B cell (primary cell): ENCODE data around the gene TBX1. TPM values are rescaled to one million over a fixed set of nuclear protein-coding genes. Genes with fewer than 3 reads are reported as not detected.

Source experiments
- ATAC-seq: fragments of 200-7000 bp; cut with Tn5 transposase; one replicate; pipeline ENCODE4 v1.10.0; 2021; ENCODE audit warnings: low read depth, mild to moderate bottlenecking, moderate number of reproducible peaks, moderate library complexity
- CTCF ChIA-PET: fragments of 350-600 bp; sonication (Branson Sonifier 250); formaldehyde crosslinking; loops from one replicate; lab custom pipeline; 2021; ENCODE audit warnings: antibody characterized with exemption, inconsistent platforms; lab: Charles Lee
- POLR2A ChIA-PET: fragments of 350-600 bp; sonication (Branson Sonifier 250); formaldehyde crosslinking; loops from one replicate; lab custom pipeline; 2021; ENCODE audit warnings: antibody characterized with exemption; lab: Charles Lee
- DNase-seq: peaks from one replicate; pipeline ENCODE4 v3.0.0; 2013
- H2AFZ ChIP-seq: 2 replicates; pipeline ENCODE4 v1.6.1; 2012; ENCODE audit warnings: mild to moderate bottlenecking, low read depth, low read length; ENCODE audit not compliant: insufficient read depth, poor library complexity, severe bottlenecking
- H3K27ac ChIP-seq, 2 donors: 1 replicate in 1 of 2; 2 replicates in 1 of 2; pipeline ENCODE4 v1.5.1; 2012 to 2013; ENCODE audit warnings: low read length in 2 of 2, mild to moderate bottlenecking in 2 of 2, moderate library complexity in 1 of 2
- H3K27me3 ChIP-seq, 4 experiments: fragments of 200-600 bp in 1 of 4; sonication (generic) in 1 of 4; replicated peaks in 1 of 4; 1 replicate in 2 of 4; 2 replicates in 2 of 4; pipeline versions ENCODE4 v1.6.1 to v1.7.0; 2013 to 2016; ENCODE audit warnings: low read length in 3 of 4, mild to moderate bottlenecking in 2 of 4, mixed read lengths in 1 of 4, moderate library complexity in 1 of 4; ENCODE audit not compliant: insufficient read depth in 4 of 4, control insufficient read depth in 3 of 4; ENCODE audit errors: control extremely low read depth in 1 of 4
- H3K36me3 ChIP-seq, 2 experiments: replicated peaks in 1 of 2; 1 replicate in 1 of 2; 2 replicates in 1 of 2; pipeline versions ENCODE4 v1.6.1 to v1.7.1; 2013; ENCODE audit warnings: low read length in 1 of 2; ENCODE audit not compliant: insufficient read depth in 2 of 2, control insufficient read depth in 1 of 2; ENCODE audit errors: control extremely low read depth in 1 of 2, extremely low read depth in 1 of 2
- H3K4me1 ChIP-seq, 2 donors: fragments of 200-600 bp in 1 of 2; sonication (generic) in 1 of 2; 1 replicate in 1 of 2; 2 replicates in 1 of 2; pipeline versions ENCODE4 v1.5.1 to v1.6.1; 2013 to 2017; ENCODE audit warnings: low read length in 2 of 2; ENCODE audit not compliant: control insufficient read depth in 2 of 2, insufficient read depth in 2 of 2
- H3K4me2 ChIP-seq: replicated peaks from 2 replicates; pipeline ENCODE3; 2012; ENCODE audit warnings: mild to moderate bottlenecking, low read depth, low read length; ENCODE audit not compliant: poor library complexity, severe bottlenecking
- H3K4me3 ChIP-seq, 5 experiments: fragments of 200-600 bp in 1 of 5; sonication (generic) in 1 of 5; 1 replicate in 3 of 5; 2 replicates in 2 of 5; pipeline versions ENCODE4 v1.5.1 to v1.7.0; 2011 to 2016; ENCODE audit warnings: low read length in 4 of 5, mild to moderate bottlenecking in 4 of 5, low read depth in 2 of 5, control low read depth in 1 of 5, moderate library complexity in 1 of 5; ENCODE audit not compliant: insufficient read depth in 1 of 5; ENCODE audit errors: control extremely low read depth in 1 of 5, extremely low read depth in 1 of 5
- H3K79me2 ChIP-seq: fragments of 200-600 bp; sonication (generic); one replicate; pipeline ENCODE4 v1.6.0; 2016; ENCODE audit warnings: low read length; ENCODE audit not compliant: control insufficient read depth, insufficient read depth
- H3K9ac ChIP-seq: fragments of 200-600 bp; sonication (generic); 2 replicates; pipeline ENCODE4 v1.6.1; 2017; ENCODE audit warnings: mild to moderate bottlenecking, low read length, moderate library complexity
- H3K9me3 ChIP-seq, 3 donors: one replicate each; pipeline versions ENCODE4 v1.6.1 to v1.7.1; 2013; ENCODE audit warnings: low read length in 2 of 3; ENCODE audit not compliant: control insufficient read depth in 2 of 3, insufficient read depth in 1 of 3; ENCODE audit errors: control extremely low read depth in 1 of 3
- H4K20me1 ChIP-seq: 2 replicates; pipeline ENCODE4 v1.6.0; 2012; ENCODE audit warnings: mild to moderate bottlenecking, low read length; ENCODE audit not compliant: insufficient read depth, control insufficient read depth, poor library complexity, severe bottlenecking
- H3K27ac Mint-ChIP-seq: one replicate; pipeline ENCODE4 v1.8.0; 2021; ENCODE audit warnings: mixed read lengths
- H3K27me3 Mint-ChIP-seq: one replicate; pipeline ENCODE4 v1.8.0; 2021; ENCODE audit warnings: mixed read lengths
- H3K4me1 Mint-ChIP-seq: one replicate; pipeline ENCODE4 v1.8.0; 2021; ENCODE audit warnings: mixed read lengths
- H3K4me3 Mint-ChIP-seq: one replicate; pipeline ENCODE4 v1.8.0; 2021; ENCODE audit warnings: mixed read lengths
- H3K9me3 Mint-ChIP-seq: one replicate; pipeline ENCODE4 v1.8.0; 2022; ENCODE audit warnings: mixed read lengths; ENCODE audit not compliant: insufficient read depth
- EZH2 ChIP-seq: IDR thresholded peaks from 2 replicates; pipeline ENCODE4 v1.6.1; 2012; ENCODE audit warnings: borderline replicate concordance, low read depth, mild to moderate bottlenecking, moderate library complexity, low read length; ENCODE audit not compliant: insufficient read depth, poor library complexity, severe bottlenecking
- WGBS: methylation state at CpG from one replicate; pipeline ENCODE4 v1.1.5; 2013; ENCODE audit warnings: missing lambda C conversion rate; ENCODE audit not compliant: insufficient coverage; 5-methylcytosine and 5-hydroxymethylcytosine counted together
- intact Hi-C: fragments of 100-400 bp; cut with micrococcal nuclease; formaldehyde crosslinking; loops from one replicate; pipeline ENCODE4 v1.10.0; 2022
- polyA plus RNA-seq: library from polyadenylated mRNA; depleted of rRNA; stranded (reverse); fragments of >200 nt; gene quantifications from 2 replicates; pipeline ENCODE4 v1.2.3, GENCODE V29; 2012
- total RNA-seq, 2 donors: library from RNA; stranded (reverse); fragments of 120-200 nt in 1 of 2; gene quantifications; 1 replicate in 1 of 2; 2 replicates in 1 of 2; pipeline versions ENCODE4 v1.2.3 to v1.2.4, GENCODE V29; 2013 to 2022
- TF ChIP-seq, protein P1 (sequence below): fragments of 200-600 bp; IDR thresholded peaks from one replicate; pipeline ENCODE4 v1.8.0; 2022; ENCODE audit warnings: antibody characterized with exemption, mild to moderate bottlenecking

TBX1 gene
- total and polyA plus RNA-seq, 2 donors (not counting 1 experiment from before 2014, with no cell fraction given) = not detected

DNA sequence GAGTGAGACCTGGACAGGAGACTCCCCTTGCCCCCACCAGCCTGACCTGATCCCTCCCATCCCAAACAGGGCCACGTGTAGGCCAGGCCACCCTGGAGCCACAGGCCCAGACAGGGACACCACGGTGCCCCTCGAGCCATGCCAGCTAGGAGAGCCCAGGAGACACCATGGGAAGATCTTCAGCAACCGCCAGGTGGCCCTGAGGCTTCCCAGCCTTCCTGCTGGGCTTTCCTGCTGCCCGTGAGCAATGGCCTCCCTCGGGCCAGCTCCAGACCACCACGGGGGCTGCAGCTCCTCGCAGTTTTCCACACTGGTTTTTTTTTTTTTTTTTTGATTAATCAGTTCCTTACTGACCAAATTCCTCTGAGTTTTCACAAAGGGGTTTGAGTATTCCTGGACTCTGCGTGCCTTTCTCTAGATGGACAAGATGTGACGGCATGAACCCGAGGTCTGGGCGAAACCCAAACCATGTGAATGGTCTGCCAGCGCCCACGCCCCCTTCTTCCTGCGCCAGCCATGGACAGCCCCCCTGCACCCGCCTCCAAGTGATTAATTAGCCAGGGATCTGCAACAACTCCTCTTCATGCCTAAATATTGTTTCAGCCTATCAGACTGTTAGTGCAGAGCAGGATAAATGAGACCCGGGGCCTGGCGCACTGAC, 40.9 kb downstream of the TBX1 start:
- Mint-ChIP-seq H3K27ac (no peak overlapping the region), H3K4me3 (no peak overlapping the region), H3K27me3 (no peaks in the 10 kb centered on the region), H3K9me3 (no peaks in the 10 kb centered on the region), H3K4me1 (no peaks in the 10 kb centered on the region)
- Histone ChIP-seq H3K4me1 (no peaks in the 10 kb centered on the region), H4K20me1 (no peaks in the 10 kb centered on the region), H3K4me3 (no peak overlapping the region), H3K79me2 (no peaks in the 10 kb centered on the region), H3K9ac (no peak overlapping the region), H3K9me3 (no peaks in the 10 kb centered on the region), H3K36me3 (peaks cover 0 to 5% of the 10 kb centered on the region in 2 experiments), H3K27ac (no peak overlapping the region), H2AFZ (no peak overlapping the region), H3K27me3 (no peaks in the 10 kb centered on the region), H3K4me2 (no peak overlapping the region)
- 95% methylated on average over 18 of the region's 18 CpGs for WGBS
- ATAC-seq (no peak), DNase-seq (no peak)
- TF ChIP-seq, protein P1, sequence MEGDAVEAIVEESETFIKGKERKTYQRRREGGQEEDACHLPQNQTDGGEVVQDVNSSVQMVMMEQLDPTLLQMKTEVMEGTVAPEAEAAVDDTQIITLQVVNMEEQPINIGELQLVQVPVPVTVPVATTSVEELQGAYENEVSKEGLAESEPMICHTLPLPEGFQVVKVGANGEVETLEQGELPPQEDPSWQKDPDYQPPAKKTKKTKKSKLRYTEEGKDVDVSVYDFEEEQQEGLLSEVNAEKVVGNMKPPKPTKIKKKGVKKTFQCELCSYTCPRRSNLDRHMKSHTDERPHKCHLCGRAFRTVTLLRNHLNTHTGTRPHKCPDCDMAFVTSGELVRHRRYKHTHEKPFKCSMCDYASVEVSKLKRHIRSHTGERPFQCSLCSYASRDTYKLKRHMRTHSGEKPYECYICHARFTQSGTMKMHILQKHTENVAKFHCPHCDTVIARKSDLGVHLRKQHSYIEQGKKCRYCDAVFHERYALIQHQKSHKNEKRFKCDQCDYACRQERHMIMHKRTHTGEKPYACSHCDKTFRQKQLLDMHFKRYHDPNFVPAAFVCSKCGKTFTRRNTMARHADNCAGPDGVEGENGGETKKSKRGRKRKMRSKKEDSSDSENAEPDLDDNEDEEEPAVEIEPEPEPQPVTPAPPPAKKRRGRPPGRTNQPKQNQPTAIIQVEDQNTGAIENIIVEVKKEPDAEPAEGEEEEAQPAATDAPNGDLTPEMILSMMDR = no peak
- TF ChIP-seq EZH2 = no peak
- ChIA-PET POLR2A (no interaction called here), CTCF (no interaction called here)
- intact Hi-C loops = no loop called here

DNA sequence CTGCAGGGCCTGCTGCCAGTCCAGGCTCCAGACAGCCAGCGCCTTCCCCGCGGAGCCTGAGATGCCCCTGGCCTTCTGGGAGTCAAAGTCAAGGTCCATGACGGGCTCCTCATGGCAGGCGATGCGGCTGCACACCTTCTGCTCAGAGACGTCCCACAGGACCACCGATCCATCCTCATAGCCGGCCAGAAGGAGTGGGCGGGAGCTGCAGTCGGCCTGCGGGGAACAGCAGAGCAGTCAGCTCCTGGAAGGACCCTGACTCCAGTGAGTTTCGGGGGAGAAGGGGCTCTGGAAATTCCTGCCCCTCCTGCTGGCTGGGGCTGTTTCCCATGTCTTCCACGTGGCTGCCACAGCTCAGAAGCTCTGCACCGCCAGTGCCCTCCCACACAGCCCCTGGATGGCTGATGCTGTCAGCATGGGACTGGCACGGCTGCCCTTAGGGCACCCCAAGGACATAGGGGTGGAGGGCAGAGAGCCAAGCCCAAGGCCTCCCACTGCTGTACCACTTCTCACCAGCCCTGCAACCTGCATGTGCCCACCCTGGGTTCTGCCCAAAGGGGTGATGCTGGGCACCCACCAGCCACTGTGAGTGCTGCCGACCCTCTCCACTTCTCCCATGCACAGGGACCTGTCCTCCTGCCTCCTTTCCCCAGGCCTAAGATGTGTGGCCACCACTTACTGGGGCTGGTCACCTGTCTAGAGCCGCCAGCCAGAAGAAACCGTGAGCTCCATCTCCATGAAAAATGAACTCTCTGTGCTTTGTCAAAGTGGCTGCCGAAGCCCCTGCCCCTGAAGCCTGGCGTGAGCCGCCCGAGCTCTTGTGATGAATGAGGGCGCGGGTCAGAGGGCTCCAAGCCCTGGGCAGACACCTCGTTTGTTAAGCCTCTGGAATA, 41.7 kb downstream of the TBX1 start:
- Histone ChIP-seq H4K20me1 (no peaks in the 10 kb centered on the region), H3K27ac (no peak overlapping the region), H3K9me3 (no peaks in the 10 kb centered on the region), H3K4me2 (no peak overlapping the region), H3K9ac (no peak overlapping the region), H3K4me1 (no peaks in the 10 kb centered on the region), H3K4me3 (no peak overlapping the region), H3K36me3 (peaks cover 0 to 5% of the 10 kb centered on the region in 2 experiments), H3K79me2 (no peaks in the 10 kb centered on the region), H3K27me3 (no peaks in the 10 kb centered on the region), H2AFZ (no peak overlapping the region)
- WGBS = 97% methylated on average over 24 of the region's 26 CpGs
- Mint-ChIP-seq H3K9me3 (no peaks in the 10 kb centered on the region), H3K4me3 (no peak overlapping the region), H3K27me3 (no peaks in the 10 kb centered on the region), H3K4me1 (no peaks in the 10 kb centered on the region), H3K27ac (no peak overlapping the region)
- DNase-seq (no peak), ATAC-seq (no peak)
- intact Hi-C loops = no loop called here
- POLR2A ChIA-PET = no interaction called here
- CTCF ChIA-PET = no interaction called here
- TF ChIP-seq, protein P1 = no peak
- no peak for TF ChIP-seq EZH2
